ENCODE measurements around the gene CREB1. TPM values are rescaled to one million over a fixed set of nuclear protein-coding genes. Genes with fewer than 3 reads are reported as not detected.

Gene CREB1
- total RNA-seq: 100 to 1,000 TPM in 1 of 4 donors, 10 to 100 TPM in 3; 56.1 to 105 (median 59.2) TPM

- Histone ChIP-seq H3K4me1 (peaks cover 30 to 34% of the 10 kb centered on the region in 2 donors), H3K36me3 (no peaks in the 10 kb centered on the region), H3K9me3 (no peaks in the 10 kb centered on the region), H3K4me3 (replicated peaks in 1 of 3) (peak within 1 kb of the TSS; percentile 53 to 82 (median 79)), H3K27ac (peak within 1 kb of the TSS; percentile 97 to 98 (median 97)), H3K27me3 (no peaks in the 10 kb centered on the region)
- 0% methylated on average over 13 to 31 of the region's 92 CpGs for WGBS, 2 donors
- TF ChIP-seq CTCF (IDR thresholded peaks at IDR 0.05) (peak in 1 of 6 experiments; percentile 18), POLR2A (IDR thresholded peaks at IDR 0.05) (peak; percentile 70 to 99)
- intact Hi-C loops (cut with DNase I): loop anchor here (5.0 to 10.0 kb wide), 2 partner anchors 98 to 185 kb away; partner anchors contain the start of genes CCNYL1 and METTL21A
- DNase-seq: peak; percentile 98 to 99
Measured at GRCh38 chr2:207529330-207530159, at the start of gene CREB1. TSS of gene CREB1 (plus strand) at chr2:207529962. CDS start at chr2:207555636, 25,674 bp downstream.

- Histone ChIP-seq H3K27ac (peak overlapping the region in 1 of 3 donors; percentile 10), H3K27me3 (no peaks in the 10 kb centered on the region)
- 31 to 36% methylated on average over 4 of the region's 4 CpGs for WGBS, 2 donors
Measured at GRCh38 chr2:207480521-207481040, 49.2 kb upstream of the CREB1 start.

GRCh38 chr2:207481924-207482323 lies 47.8 kb upstream of the CREB1 start:
- Histone ChIP-seq H3K27me3 (no peaks in the 10 kb centered on the region), H3K4me1 (peaks cover 15 to 30% of the 10 kb centered on the region in 2 donors), H3K36me3 (no peaks in the 10 kb centered on the region), H3K27ac (peak overlapping the region; percentile 25 to 63 (median 51)), H3K9me3 (no peaks in the 10 kb centered on the region), H3K4me3 (replicated peaks in 1 of 3) (no peak overlapping the region)
- DNase-seq: peak; percentile 65 to 66
- intact Hi-C loops (cut with DNase I): no loop called here
- 52 to 58% methylated on average over 3 of the region's 3 CpGs for WGBS, 2 donors
- TF ChIP-seq POLR2A (IDR thresholded peaks at IDR 0.05) (peak in 1 of 2 donors; percentile 26), CTCF (IDR thresholded peaks at IDR 0.05) (no peak)

More at GRCh38 chr2:207480521-207481040, 49.2 kb upstream of the CREB1 start:
- no peak for DNase-seq
- Histone ChIP-seq H3K36me3 (no peaks in the 10 kb centered on the region), H3K4me1 (peaks cover 15 to 30% of the 10 kb centered on the region in 2 donors), H3K4me3 (replicated peaks in 1 of 3) (no peak overlapping the region), H3K9me3 (no peaks in the 10 kb centered on the region)
- intact Hi-C loops (cut with DNase I): no loop called here
- no peak for TF ChIP-seq POLR2A (IDR thresholded peaks at IDR 0.05)

GRCh38 chr2:207482630-207483029 lies 47.1 kb upstream of the CREB1 start:
- peaks cover 15 to 30% of the 10 kb centered on the region in 2 donors for H3K4me1 ChIP-seq

GRCh38 chr2:207483066-207483465 lies 46.7 kb upstream of the CREB1 start:
- Histone ChIP-seq H3K27me3 (no peaks in the 10 kb centered on the region), H3K4me3 (replicated peaks in 1 of 3) (no peak overlapping the region), H3K4me1 (peaks cover 15 to 30% of the 10 kb centered on the region in 2 donors), H3K27ac (no peak overlapping the region), H3K9me3 (no peaks in the 10 kb centered on the region), H3K36me3 (no peaks in the 10 kb centered on the region)
- no peak for DNase-seq
- TF ChIP-seq POLR2A (IDR thresholded peaks at IDR 0.05): no peak
- no peak for TF ChIP-seq CTCF (IDR thresholded peaks at IDR 0.05)
- intact Hi-C loops (cut with DNase I): no loop called here

More at GRCh38 chr2:207482630-207483029, 47.1 kb upstream of the CREB1 start:
- H3K27me3 ChIP-seq: no peaks in the 10 kb centered on the region
- 80 to 83% methylated on average over 3 of the region's 3 CpGs for WGBS, 2 donors
- no peaks in the 10 kb centered on the region for H3K36me3 ChIP-seq
- no peak for DNase-seq
- H3K27ac ChIP-seq: no peak overlapping the region
- intact Hi-C loops (cut with DNase I): no loop called here
- TF ChIP-seq POLR2A (IDR thresholded peaks at IDR 0.05) (no peak), CTCF (IDR thresholded peaks at IDR 0.05) (no peak)
- no peak overlapping the region for H3K4me3 ChIP-seq (replicated peaks in 1 of 3)
- no peaks in the 10 kb centered on the region for H3K9me3 ChIP-seq

Measured in thyroid gland (tissue), 4 donors.